Measurements from ENCODE around the gene BRSK1.

The BRSK1 gene

GRCh38 chr19:55333870-55334269 is 50.1 kb downstream of the BRSK1 start:
- Histone ChIP-seq H3K79me2 (ENCODE audit: insufficient read depth, low read length) (no peaks in the 10 kb centered on the region), H3K9me2 (replicated peaks; ENCODE audit: low read depth, low read length) (no peaks in the 10 kb centered on the region), H3K4me3 (ENCODE audit: low read length, poor library complexity, severe bottlenecking) (no peak overlapping the region), H3K9me3 (ENCODE audit: insufficient read depth, low read depth, low read length) (no peaks in the 10 kb centered on the region), H3F3A (ENCODE audit: low read depth) (no peaks in the 10 kb centered on the region), H3K4me2 (ENCODE audit: low read depth, low read length, poor library complexity, severe bottlenecking) (no peak overlapping the region), H4K20me1 (ENCODE audit: insufficient read depth, low read length, poor library complexity, severe bottlenecking) (no peaks in the 10 kb centered on the region), H3K36me3 (ENCODE audit: insufficient read depth, low read length) (no peaks in the 10 kb centered on the region), H3K27me3 (ENCODE audit: insufficient read depth, low read length, poor library complexity, severe bottlenecking) (no peaks in the 10 kb centered on the region), H2AFZ (ENCODE audit: low read length) (no peak overlapping the region), H3K4me1 (ENCODE audit: insufficient read depth, low read length, poor library complexity, severe bottlenecking) (peaks cover 9% of the 10 kb centered on the region), H3K9ac (ENCODE audit: low read depth, low read length, poor library complexity, severe bottlenecking) (no peak overlapping the region)
- TF ChIP-seq EZH2phosphoT487 (IDR thresholded peaks at IDR 0.05; ENCODE audit: borderline replicate concordance): no peak
- TF ChIP-seq CTCF (conservative IDR thresholded peaks at IDR 0.05; ENCODE audit: low read length): no peak

- Histone ChIP-seq H3F3A (ENCODE audit: low read depth) (no peaks in the 10 kb centered on the region), H2AFZ (ENCODE audit: low read length) (no peak overlapping the region), H3K9me2 (replicated peaks; ENCODE audit: low read depth, low read length) (no peaks in the 10 kb centered on the region), H3K79me2 (ENCODE audit: insufficient read depth, low read length) (peaks cover 12% of the 10 kb centered on the region; the same call in 1 of the 2 replicates), H3K4me1 (ENCODE audit: insufficient read depth, low read length, poor library complexity, severe bottlenecking) (peaks cover 21% of the 10 kb centered on the region), H3K4me2 (ENCODE audit: low read depth, low read length, poor library complexity, severe bottlenecking) (no peak overlapping the region), H3K9ac (ENCODE audit: low read depth, low read length, poor library complexity, severe bottlenecking) (no peak overlapping the region), H3K27me3 (ENCODE audit: insufficient read depth, low read length, poor library complexity, severe bottlenecking) (no peaks in the 10 kb centered on the region), H3K4me3 (ENCODE audit: low read length, poor library complexity, severe bottlenecking) (no peak overlapping the region), H4K20me1 (ENCODE audit: insufficient read depth, low read length, poor library complexity, severe bottlenecking) (peaks cover 11% of the 10 kb centered on the region), H3K9me3 (ENCODE audit: insufficient read depth, low read depth, low read length) (no peaks in the 10 kb centered on the region), H3K36me3 (ENCODE audit: insufficient read depth, low read length) (no peaks in the 10 kb centered on the region)
- TF ChIP-seq EZH2phosphoT487 (IDR thresholded peaks at IDR 0.05; ENCODE audit: borderline replicate concordance): no peak
- TF ChIP-seq CTCF (conservative IDR thresholded peaks at IDR 0.05; ENCODE audit: low read length): no peak
Observed at GRCh38 chr19:55336101-55336500, 52.3 kb downstream of the BRSK1 start.

- Histone ChIP-seq H3K9me3 (ENCODE audit: insufficient read depth, low read depth, low read length) (no peaks in the 10 kb centered on the region), H3K4me2 (ENCODE audit: low read depth, low read length, poor library complexity, severe bottlenecking) (peak within 1 kb of the TSS; percentile 95)
Observed at GRCh38 chr19:55339105-55339888, 55.5 kb downstream of the BRSK1 start, which contains the start of gene KMT5C. KMT5C (plus strand) TSS chr19:55339876; CDS start chr19:55341937, 2,061 bp downstream.

More at GRCh38 chr19:55339105-55339888, 55.5 kb downstream of the BRSK1 start, which contains the start of gene KMT5C:
- Histone ChIP-seq H3K36me3 (ENCODE audit: insufficient read depth, low read length) (no peaks in the 10 kb centered on the region), H3K27me3 (ENCODE audit: insufficient read depth, low read length, poor library complexity, severe bottlenecking) (no peaks in the 10 kb centered on the region), H3K4me1 (ENCODE audit: insufficient read depth, low read length, poor library complexity, severe bottlenecking) (peaks cover 29% of the 10 kb centered on the region), H4K20me1 (ENCODE audit: insufficient read depth, low read length, poor library complexity, severe bottlenecking) (peaks cover 25% of the 10 kb centered on the region), H3K4me3 (ENCODE audit: low read length, poor library complexity, severe bottlenecking) (peak within 1 kb of the TSS; percentile 99), H3K79me2 (ENCODE audit: insufficient read depth, low read length) (peaks cover 29% of the 10 kb centered on the region), H3F3A (ENCODE audit: low read depth) (no peaks in the 10 kb centered on the region), H3K9ac (ENCODE audit: low read depth, low read length, poor library complexity, severe bottlenecking) (peak within 1 kb of the TSS; percentile 99), H3K9me2 (replicated peaks; ENCODE audit: low read depth, low read length) (no peaks in the 10 kb centered on the region), H2AFZ (ENCODE audit: low read length) (peak within 1 kb of the TSS; percentile 81)
- TF ChIP-seq EZH2phosphoT487 (IDR thresholded peaks at IDR 0.05; ENCODE audit: borderline replicate concordance): no peak
- TF ChIP-seq CTCF (conservative IDR thresholded peaks at IDR 0.05; ENCODE audit: low read length): no peak
